ENCODE measurements around the gene DYRK4. TPM values are rescaled to one million over a fixed set of nuclear protein-coding genes. Genes with fewer than 3 reads are reported as not detected.

DYRK4 gene
- total RNA-seq, 1 experiment from 2014 or later, result 27.1 TPM

GRCh38 chr12:4566474-4566873 lies 4.5 kb downstream of the DYRK4 start:
- ATAC-seq, result no peak
- H2AFZ ChIP-seq (ENCODE audit: low read depth, low read length, poor library complexity, severe bottlenecking), result no peak overlapping the region
- ChIA-PET CTCF (no interaction called here), POLR2A (no interaction called here), RAD21 (ENCODE audit: low non-redundant PET in 1 of 2, low total read pairs in 2 of 2, uncharacterized antibody in 2 of 2, unreplicated experiment in 2 of 2) (no interaction called here)
- peaks cover 0 to 3% of the 10 kb centered on the region in 2 experiments; a peak in 1 of 4 replicates for H3K4me1 ChIP-seq (ENCODE audit: control insufficient read depth in 1 of 2, insufficient read depth in 2 of 2, low read length in 2 of 2)
- H3K79me2 ChIP-seq (ENCODE audit: insufficient read depth, low read length), result no peaks in the 10 kb centered on the region
- no peak overlapping the region for H3K4me3 ChIP-seq (replicated peaks in 1 of 2; ENCODE audit: low read depth in 1 of 2, low read length in 2 of 2)
- H3K36me3 ChIP-seq (ENCODE audit: control insufficient read depth in 1 of 2, insufficient read depth in 2 of 2, low read length in 2 of 2), result no peaks in the 10 kb centered on the region; a peak in 1 of 4 replicates
- TF ChIP-seq, protein P1, sequence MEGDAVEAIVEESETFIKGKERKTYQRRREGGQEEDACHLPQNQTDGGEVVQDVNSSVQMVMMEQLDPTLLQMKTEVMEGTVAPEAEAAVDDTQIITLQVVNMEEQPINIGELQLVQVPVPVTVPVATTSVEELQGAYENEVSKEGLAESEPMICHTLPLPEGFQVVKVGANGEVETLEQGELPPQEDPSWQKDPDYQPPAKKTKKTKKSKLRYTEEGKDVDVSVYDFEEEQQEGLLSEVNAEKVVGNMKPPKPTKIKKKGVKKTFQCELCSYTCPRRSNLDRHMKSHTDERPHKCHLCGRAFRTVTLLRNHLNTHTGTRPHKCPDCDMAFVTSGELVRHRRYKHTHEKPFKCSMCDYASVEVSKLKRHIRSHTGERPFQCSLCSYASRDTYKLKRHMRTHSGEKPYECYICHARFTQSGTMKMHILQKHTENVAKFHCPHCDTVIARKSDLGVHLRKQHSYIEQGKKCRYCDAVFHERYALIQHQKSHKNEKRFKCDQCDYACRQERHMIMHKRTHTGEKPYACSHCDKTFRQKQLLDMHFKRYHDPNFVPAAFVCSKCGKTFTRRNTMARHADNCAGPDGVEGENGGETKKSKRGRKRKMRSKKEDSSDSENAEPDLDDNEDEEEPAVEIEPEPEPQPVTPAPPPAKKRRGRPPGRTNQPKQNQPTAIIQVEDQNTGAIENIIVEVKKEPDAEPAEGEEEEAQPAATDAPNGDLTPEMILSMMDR (IDR thresholded peaks at IDR 0.05 in 2 of 3, conservative IDR thresholded peaks at IDR 0.05 in 1 of 3; ENCODE audit: borderline replicate concordance in 1 of 3, insufficient read depth in 1 of 3, low read depth in 2 of 3, low read length in 2 of 3), result no peak
- TF ChIP-seq, protein P2, sequence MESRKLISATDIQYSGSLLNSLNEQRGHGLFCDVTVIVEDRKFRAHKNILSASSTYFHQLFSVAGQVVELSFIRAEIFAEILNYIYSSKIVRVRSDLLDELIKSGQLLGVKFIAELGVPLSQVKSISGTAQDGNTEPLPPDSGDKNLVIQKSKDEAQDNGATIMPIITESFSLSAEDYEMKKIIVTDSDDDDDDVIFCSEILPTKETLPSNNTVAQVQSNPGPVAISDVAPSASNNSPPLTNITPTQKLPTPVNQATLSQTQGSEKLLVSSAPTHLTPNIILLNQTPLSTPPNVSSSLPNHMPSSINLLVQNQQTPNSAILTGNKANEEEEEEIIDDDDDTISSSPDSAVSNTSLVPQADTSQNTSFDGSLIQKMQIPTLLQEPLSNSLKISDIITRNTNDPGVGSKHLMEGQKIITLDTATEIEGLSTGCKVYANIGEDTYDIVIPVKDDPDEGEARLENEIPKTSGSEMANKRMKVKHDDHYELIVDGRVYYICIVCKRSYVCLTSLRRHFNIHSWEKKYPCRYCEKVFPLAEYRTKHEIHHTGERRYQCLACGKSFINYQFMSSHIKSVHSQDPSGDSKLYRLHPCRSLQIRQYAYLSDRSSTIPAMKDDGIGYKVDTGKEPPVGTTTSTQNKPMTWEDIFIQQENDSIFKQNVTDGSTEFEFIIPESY (IDR thresholded peaks at IDR 0.05; ENCODE audit: extremely low read depth, insufficient replicate concordance, low read length), result no peak
- no peak for TF ChIP-seq CBX3 (IDR thresholded peaks at IDR 0.05; ENCODE audit: low read depth)
- no peak for TF ChIP-seq ATF3 (IDR thresholded peaks at IDR 0.05)
- no peak for TF ChIP-seq EGR1 (IDR thresholded peaks at IDR 0.05; ENCODE audit: low read depth)
- no peaks in the 10 kb centered on the region for H3K27me3 ChIP-seq (ENCODE audit: insufficient read depth, low read length)
- DNase-seq (ENCODE audit: low read depth, low spot score), result no peak
- no peak overlapping the region for H3K9ac ChIP-seq (ENCODE audit: low read length)
- no peak overlapping the region for H3K4me2 ChIP-seq (ENCODE audit: low read length)
- H3K27ac ChIP-seq (ENCODE audit: low read depth, low read length), result no peak overlapping the region
- no TSS peak for BruUV-seq (replicated peaks)
- H4K20me1 ChIP-seq (ENCODE audit: insufficient read depth), result no peaks in the 10 kb centered on the region
- intact Hi-C loops (cut with micrococcal nuclease), result no loop called here
- H3K9me3 ChIP-seq (ENCODE audit: control insufficient read depth in 1 of 2, insufficient read depth in 1 of 2, low read depth in 1 of 2, low read length in 2 of 2), result no peaks in the 10 kb centered on the region
- no peaks in the 10 kb centered on the region for H3K9me2 ChIP-seq (ENCODE audit: insufficient read depth)

Data from HCT116 (cell line).